Gastrocnemius medialis (tissue), 4 donors: ENCODE measurements around the gene TTLL3. TPM values are rescaled to one million over a fixed set of nuclear protein-coding genes. Genes with fewer than 3 reads are reported as not detected.

ENCODE experiments used
- ATAC-seq, 2 donors: fragments of 150-250 bp; one replicate each; pipeline ENCODE4 v1.9.1; 2016
- DNase-seq, 2 donors: peaks; one replicate each; pipeline ENCODE4 v3.0.0-alpha.2; 2019
- H3K27ac ChIP-seq, 4 donors: fragments of 200-600 bp; sonication (generic); 1 replicate in 1 of 4; 2 replicates in 3 of 4; pipeline ENCODE4 v1.5.1; 2016 to 2018; ENCODE audit warnings: mild to moderate bottlenecking in 2 of 4, moderate library complexity in 1 of 4
- H3K27me3 ChIP-seq, 3 donors: fragments of 200-600 bp; sonication (generic) in 2 of 3; 1 replicate in 1 of 3; 2 replicates in 2 of 3; pipeline versions ENCODE4 v1.5.1 to v1.6.0; 2016 to 2019; ENCODE audit warnings: mild to moderate bottlenecking in 1 of 3, moderate library complexity in 1 of 3
- H3K36me3 ChIP-seq, 2 donors: fragments of 200-600 bp; sonication (generic) in 1 of 2; one replicate each; pipeline ENCODE4 v1.5.1; 2017 to 2018
- H3K4me1 ChIP-seq, 2 donors: fragments of 200-600 bp; sonication (generic) in 1 of 2; one replicate each; pipeline ENCODE4 v1.5.1; 2016 to 2017; ENCODE audit warnings: mild to moderate bottlenecking in 2 of 2
- H3K4me3 ChIP-seq, 4 donors: fragments of 200-600 bp; sonication (generic) in 3 of 4; 1 replicate in 1 of 4; 2 replicates in 3 of 4; pipeline ENCODE4 v1.5.1; 2016 to 2019; ENCODE audit warnings: mild to moderate bottlenecking in 2 of 4
- H3K9me3 ChIP-seq, 3 donors: fragments of 200-600 bp; sonication (generic) in 2 of 3; 1 replicate in 1 of 3; 2 replicates in 2 of 3; pipeline ENCODE4 v1.5.1; 2016 to 2019
- POLR2A ChIP-seq, 2 donors: fragments of 450-650 bp; IDR thresholded peaks; one replicate each; pipeline ENCODE4 v1.6.1; 2017; ENCODE audit warnings: antibody characterized with exemption in 2 of 2, mild to moderate bottlenecking in 2 of 2, moderate library complexity in 2 of 2
- in situ Hi-C, 4 donors: fragments of 200-750 bp; cut with MboI; loops; one replicate each; pipeline versions ENCODE4 v1.15.0 to v1.8.0; 2017; ENCODE audit warnings: low sequenced_read_pairs in 4 of 4
- intact Hi-C: fragments of 100-400 bp; cut with DNase I; formaldehyde crosslinking; loops from one replicate; pipeline ENCODE4 v1.15.1; 2023; ENCODE audit warnings: low total_unique reads
- total RNA-seq, 4 donors: library from RNA; depleted of rRNA; stranded (reverse); fragments of >200 nt; gene quantifications; one replicate each; pipeline versions ENCODE4 v1.1.0 to v1.2.3, GENCODE V29; 2016
- TF ChIP-seq, protein P1 (sequence below), 5 experiments: fragments of 450-650 bp in 3 of 5; fragments of 200-600 bp in 2 of 5; sonication (generic) in 2 of 5; IDR thresholded peaks in 4 of 5; conservative IDR thresholded peaks in 1 of 5; 1 replicate in 4 of 5; 2 replicates in 1 of 5; pipeline ENCODE4 v1.5.1; 2016 to 2019; ENCODE audit warnings: antibody characterized with exemption in 5 of 5, mild to moderate bottlenecking in 3 of 5, moderate library complexity in 3 of 5

The TTLL3 gene
- total RNA-seq, 4 donors from 2014 or later, result 3.2 to 17.6 (median 8.5) TPM

DNA sequence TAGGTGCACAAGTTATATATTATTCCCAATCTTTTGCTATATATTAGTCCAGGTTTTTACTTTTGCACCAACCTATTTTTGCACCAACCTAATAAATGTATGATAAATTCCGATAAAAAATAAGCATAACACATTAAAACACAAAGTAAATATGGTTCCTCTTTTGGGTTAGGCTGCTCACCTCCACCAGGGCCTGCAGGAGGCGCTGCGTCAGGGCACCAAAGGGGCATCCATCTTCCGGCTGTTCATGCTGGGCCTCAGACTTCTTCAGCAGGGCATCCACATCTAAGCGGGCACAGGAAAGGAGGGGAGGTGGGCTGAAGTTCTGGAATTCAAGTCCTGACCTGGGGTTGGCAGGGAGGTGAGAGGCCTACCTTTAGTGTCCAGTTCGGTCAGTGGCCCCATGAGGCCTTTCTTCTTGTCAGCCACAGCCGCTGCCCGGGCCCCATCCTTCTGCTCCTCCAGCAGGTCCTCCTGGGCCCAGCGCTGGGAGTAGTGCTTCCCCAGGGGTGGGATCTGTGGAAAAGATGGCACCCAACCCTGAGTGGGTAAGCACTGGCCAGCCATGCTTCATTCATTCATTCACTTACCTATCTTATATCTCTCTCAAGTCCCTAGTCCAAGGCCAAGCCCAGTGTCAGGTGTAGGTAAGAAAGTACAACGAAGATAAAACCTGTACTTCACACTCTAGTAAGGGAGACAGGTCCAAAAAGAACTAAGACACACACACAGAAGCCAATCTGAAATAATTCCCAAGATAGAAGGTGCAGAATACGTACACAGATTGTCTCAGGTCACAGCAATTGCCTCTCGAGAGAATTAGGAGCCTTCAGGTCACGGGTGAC is 23.0 kb upstream of the TTLL3 start:
- no peaks in the 10 kb centered on the region for H3K9me3 ChIP-seq
- H3K4me1 ChIP-seq, result peaks cover 9 to 11% of the 10 kb centered on the region in 2 donors
- H3K27ac ChIP-seq, result no peak overlapping the region
- no peaks in the 10 kb centered on the region for H3K27me3 ChIP-seq
- intact Hi-C loops (no loop called here), in situ Hi-C loops (no loop called here)
- H3K36me3 ChIP-seq, result peaks cover 0 to 61% of the 10 kb centered on the region in 2 donors
- no peak overlapping the region for H3K4me3 ChIP-seq
- DNase-seq, result no peak
- no peak for ATAC-seq
- TF ChIP-seq, protein P1, sequence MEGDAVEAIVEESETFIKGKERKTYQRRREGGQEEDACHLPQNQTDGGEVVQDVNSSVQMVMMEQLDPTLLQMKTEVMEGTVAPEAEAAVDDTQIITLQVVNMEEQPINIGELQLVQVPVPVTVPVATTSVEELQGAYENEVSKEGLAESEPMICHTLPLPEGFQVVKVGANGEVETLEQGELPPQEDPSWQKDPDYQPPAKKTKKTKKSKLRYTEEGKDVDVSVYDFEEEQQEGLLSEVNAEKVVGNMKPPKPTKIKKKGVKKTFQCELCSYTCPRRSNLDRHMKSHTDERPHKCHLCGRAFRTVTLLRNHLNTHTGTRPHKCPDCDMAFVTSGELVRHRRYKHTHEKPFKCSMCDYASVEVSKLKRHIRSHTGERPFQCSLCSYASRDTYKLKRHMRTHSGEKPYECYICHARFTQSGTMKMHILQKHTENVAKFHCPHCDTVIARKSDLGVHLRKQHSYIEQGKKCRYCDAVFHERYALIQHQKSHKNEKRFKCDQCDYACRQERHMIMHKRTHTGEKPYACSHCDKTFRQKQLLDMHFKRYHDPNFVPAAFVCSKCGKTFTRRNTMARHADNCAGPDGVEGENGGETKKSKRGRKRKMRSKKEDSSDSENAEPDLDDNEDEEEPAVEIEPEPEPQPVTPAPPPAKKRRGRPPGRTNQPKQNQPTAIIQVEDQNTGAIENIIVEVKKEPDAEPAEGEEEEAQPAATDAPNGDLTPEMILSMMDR (IDR thresholded peaks at IDR 0.05 in 4 of 5, conservative IDR thresholded peaks at IDR 0.05 in 1 of 5), result no peak
- no peak for TF ChIP-seq POLR2A (IDR thresholded peaks at IDR 0.05)

DNA sequence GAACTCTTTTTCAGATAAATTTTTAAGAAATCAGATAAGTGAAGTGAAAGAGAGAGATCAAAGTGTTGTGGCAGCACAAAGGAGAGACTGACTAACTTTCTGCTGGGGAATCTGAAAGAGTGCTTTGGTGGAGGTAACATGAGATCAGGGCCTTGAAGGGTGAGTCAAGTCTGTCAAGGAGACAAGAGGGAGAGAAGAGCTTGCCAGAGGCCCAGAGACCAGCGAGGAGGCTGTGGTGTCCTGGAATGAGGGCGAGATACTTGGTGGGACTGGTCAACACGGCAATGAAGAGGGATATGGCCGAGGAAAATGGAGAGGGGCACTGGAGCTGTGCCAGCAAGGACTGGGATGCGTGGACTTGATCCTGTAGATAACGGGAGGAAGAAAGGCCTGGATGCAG is 22.3 kb upstream of the TTLL3 start:
- no peaks in the 10 kb centered on the region for H3K27me3 ChIP-seq
- no peak overlapping the region for H3K27ac ChIP-seq
- no peaks in the 10 kb centered on the region for H3K9me3 ChIP-seq
- TF ChIP-seq, protein P1 (IDR thresholded peaks at IDR 0.05 in 4 of 5, conservative IDR thresholded peaks at IDR 0.05 in 1 of 5), result no peak
- TF ChIP-seq POLR2A (IDR thresholded peaks at IDR 0.05), result no peak
- intact Hi-C loops, result no loop called here
- peaks cover 0 to 54% of the 10 kb centered on the region in 2 donors for H3K36me3 ChIP-seq
- peaks cover 9 to 11% of the 10 kb centered on the region in 2 donors for H3K4me1 ChIP-seq
- no peak for ATAC-seq
- in situ Hi-C loops, result no loop called here
- DNase-seq, result no peak
- no peak overlapping the region for H3K4me3 ChIP-seq

DNA sequence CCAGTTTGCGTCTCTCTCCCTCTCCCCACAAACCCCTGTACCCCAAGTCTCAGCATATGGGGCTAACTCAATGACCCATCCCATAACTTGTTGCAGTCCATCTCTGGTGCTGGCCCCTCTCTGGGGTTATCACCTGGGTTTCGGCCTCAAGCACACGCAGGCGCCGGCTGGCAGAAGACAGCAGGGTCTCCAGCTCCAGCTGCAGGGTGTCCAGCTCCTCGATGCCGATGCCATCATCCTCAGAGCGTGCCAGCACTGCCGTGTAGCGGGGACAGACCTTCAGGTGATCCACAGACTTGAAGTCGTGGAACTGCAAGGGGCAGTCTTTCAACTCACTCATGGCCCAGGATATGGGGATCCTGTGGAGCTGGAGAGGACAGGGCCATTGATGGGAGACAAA is 18.9 kb upstream of the TTLL3 start:
- no peak for DNase-seq
- TF ChIP-seq, protein P1 (IDR thresholded peaks at IDR 0.05 in 4 of 5, conservative IDR thresholded peaks at IDR 0.05 in 1 of 5), result no peak
- TF ChIP-seq POLR2A (IDR thresholded peaks at IDR 0.05), result no peak
- Histone ChIP-seq H3K4me3 (no peak overlapping the region), H3K27me3 (no peaks in the 10 kb centered on the region), H3K27ac (peak overlapping the region; percentile 93 to 99 (median 98)), H3K9me3 (no peaks in the 10 kb centered on the region), H3K4me1 (peaks cover 20 to 24% of the 10 kb centered on the region in 2 donors), H3K36me3 (peaks cover 0 to 21% of the 10 kb centered on the region in 2 donors)
- intact Hi-C loops, result no loop called here
- no peak for ATAC-seq
- in situ Hi-C loops, result no loop called here

DNA sequence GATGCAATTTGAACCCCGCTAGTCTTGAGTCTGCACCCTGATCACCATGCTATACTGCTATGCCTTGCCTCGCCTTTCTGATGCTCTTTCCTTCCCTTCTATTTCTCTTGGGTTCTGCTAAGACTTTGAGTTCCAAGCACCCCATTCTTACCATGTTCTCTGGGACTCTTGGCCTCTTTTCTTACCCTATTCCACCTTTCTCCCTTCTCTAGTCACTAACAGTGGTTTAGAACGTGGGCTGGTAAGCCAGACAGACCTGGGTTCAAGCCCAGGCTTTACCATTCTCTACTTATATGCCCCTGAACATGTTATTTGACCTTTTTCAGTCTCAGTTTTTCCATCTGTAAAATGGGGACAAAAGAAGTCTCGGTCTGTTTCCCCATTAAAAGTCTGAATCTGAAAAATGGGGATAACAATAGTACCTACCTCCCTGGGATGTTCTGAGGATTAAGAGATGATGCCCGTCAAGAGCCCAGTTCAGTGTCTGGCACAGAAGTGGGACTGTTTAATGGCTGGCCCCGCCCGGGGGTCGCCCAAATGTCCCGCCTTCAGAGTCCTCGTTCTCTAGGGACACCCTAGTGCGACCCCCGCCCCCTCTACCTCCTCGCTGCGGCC is 18.2 kb upstream of the TTLL3 start:
- peaks cover 0 to 14% of the 10 kb centered on the region in 2 donors for H3K36me3 ChIP-seq

More for the DNA sequence above, 18.2 kb upstream of the TTLL3 start:
- peak overlapping the region; percentile 93 to 99 (median 98) for H3K27ac ChIP-seq
- in situ Hi-C loops, result no loop called here
- no peaks in the 10 kb centered on the region for H3K27me3 ChIP-seq
- TF ChIP-seq, protein P1 (IDR thresholded peaks at IDR 0.05 in 4 of 5, conservative IDR thresholded peaks at IDR 0.05 in 1 of 5), result no peak
- no peak for TF ChIP-seq POLR2A (IDR thresholded peaks at IDR 0.05)
- DNase-seq (no peak), ATAC-seq (peak in 1 of 2 donors; percentile 2)
- peaks cover 20 to 24% of the 10 kb centered on the region in 2 donors for H3K4me1 ChIP-seq
- H3K4me3 ChIP-seq, result peak overlapping the region; percentile 89 to 99 (median 94)
- intact Hi-C loops, result loop anchor here (1.0 to 2.0 kb wide), 4 partner anchors 43 to 143 kb away; partner anchors contain the start of genes BRPF1, MTMR14, OGG1 and RPUSD3
- no peaks in the 10 kb centered on the region for H3K9me3 ChIP-seq
